HepG2 (cell line): ENCODE results near the gene MORF4L1. TPM values are rescaled to one million over a fixed set of nuclear protein-coding genes. Genes with fewer than 3 reads are reported as not detected.

Experiments
- ATAC-seq: fragments of 200-7000 bp; cut with Tn5 transposase; 3 replicates; pipeline ENCODE4 v1.9.1; 2020; ENCODE audit warnings: mild to moderate bottlenecking, moderate library complexity
- BruUV-seq: library from RNA; stranded (reverse); fragments of 400-500 nt; replicated peaks from 2 replicates; lab custom pipeline; 2021; lab: Mats Ljungman, UMichigan
- CTCF ChIA-PET: fragments of 300-600 bp; formaldehyde crosslinking; extraction: SDS; loops from one replicate; lab custom pipeline; 2021; ENCODE audit warnings: low total read pairs, inconsistent platforms, low intra/inter-chr PET ratio; lab: Yijun Ruan, JAX
- POLR2A ChIA-PET: fragments of 350-600 bp; sonication (Branson Sonifier 250); formaldehyde crosslinking; loops from one replicate; lab custom pipeline; 2020; ENCODE audit warnings: antibody characterized with exemption, inconsistent platforms; lab: Yijun Ruan, JAX
- DNase-seq: peaks from one replicate; pipeline ENCODE4 v3.0.0-alpha.2; 2015; ENCODE audit warnings: low spot score
- FAIRE-seq: peaks from 3 replicates; lab custom pipeline; 2011; peaks lifted over from hg19 to GRCh38; lab: Jason Lieb, UNC
- H2AFZ ChIP-seq: one replicate; pipeline ENCODE4 v1.6.1; 2011; ENCODE audit warnings: low read length, inconsistent platforms
- H3K27ac ChIP-seq: fragments of 300-600 bp; 3 replicates; pipeline ENCODE4 v1.8.0; 2011; ENCODE audit warnings: mixed run types, mild to moderate bottlenecking, mixed read lengths, low read length, inconsistent platforms; ENCODE audit not compliant: insufficient read depth; ENCODE audit errors: extremely low read length
- H3K27me3 ChIP-seq, 2 experiments: fragments of 200-600 bp in 1 of 2; 2 replicates in 1 of 2; 3 replicates in 1 of 2; pipeline versions ENCODE4 v1.6.0 to v1.8.0; 2011; ENCODE audit warnings: low read length in 2 of 2, mild to moderate bottlenecking in 2 of 2, moderate library complexity in 2 of 2, inconsistent platforms in 1 of 2; ENCODE audit not compliant: insufficient read depth in 2 of 2, control insufficient read depth in 1 of 2
- H3K36me3 ChIP-seq, 2 experiments: fragments of 200-600 bp in 1 of 2; replicated peaks in 1 of 2; 2 replicates in 1 of 2; 3 replicates in 1 of 2; pipeline versions ENCODE4 v1.5.1 to v1.8.0; 2011; ENCODE audit warnings: low read length in 2 of 2, inconsistent platforms in 1 of 2; ENCODE audit not compliant: insufficient read depth in 2 of 2, control insufficient read depth in 1 of 2
- H3K4me1 ChIP-seq: 2 replicates; pipeline ENCODE4 v1.5.1; 2012; ENCODE audit warnings: low read length, inconsistent platforms; ENCODE audit not compliant: insufficient read depth
- H3K4me2 ChIP-seq: 2 replicates; pipeline ENCODE4 v1.6.0; 2011; ENCODE audit warnings: low read depth, low read length, inconsistent platforms
- H3K4me3 ChIP-seq, 3 experiments: fragments of 200-600 bp in 1 of 3; sonication (generic), shearing (Covaris generic) in 1 of 3; replicated peaks in 1 of 3; 2 replicates each; pipeline ENCODE4 v1.5.1; 2011 to 2016; ENCODE audit warnings: low read length in 3 of 3, inconsistent platforms in 2 of 3, low read depth in 2 of 3, mild to moderate bottlenecking in 2 of 3, control low read depth in 1 of 3, mixed read lengths in 1 of 3; ENCODE audit not compliant: insufficient read depth in 1 of 3
- H3K79me2 ChIP-seq: one replicate; pipeline ENCODE4 v1.6.1; 2011; ENCODE audit warnings: low read length, inconsistent platforms; ENCODE audit not compliant: insufficient read depth
- H3K9ac ChIP-seq: 2 replicates; pipeline ENCODE4 v1.6.0; 2011; ENCODE audit warnings: mild to moderate bottlenecking, low read depth, low read length, inconsistent platforms; ENCODE audit not compliant: insufficient read depth
- H3K9me3 ChIP-seq: 2 replicates; pipeline ENCODE4 v1.5.1; 2012; ENCODE audit warnings: mild to moderate bottlenecking, low read length
- H4K20me1 ChIP-seq: 2 replicates; pipeline ENCODE4 v1.6.0; 2011; ENCODE audit warnings: inconsistent platforms, mild to moderate bottlenecking, low read length, moderate library complexity; ENCODE audit not compliant: insufficient read depth
- AGO2 ChIP-seq: fragments of 200-400 bp; formaldehyde crosslinking; optimal IDR thresholded peaks from 2 replicates; pipeline ENCODE3; 2017; ENCODE audit warnings: mild to moderate bottlenecking, low read depth, low read length, moderate library complexity
- ARID5B ChIP-seq: IDR thresholded peaks from 2 replicates; pipeline ENCODE4 v1.4.0; 2020; ENCODE audit warnings: mild to moderate bottlenecking, missing genetic modification reagents
- ATF1 ChIP-seq: IDR thresholded peaks from 2 replicates; pipeline ENCODE4 v1.6.1; 2016; ENCODE audit warnings: mild to moderate bottlenecking, control low read depth
- ATF5 ChIP-seq: sonication (generic); formaldehyde crosslinking; IDR thresholded peaks from 2 replicates; pipeline ENCODE4 v1.4.0; 2020; ENCODE audit warnings: mild to moderate bottlenecking, low read depth, missing genetic modification reagents
- DR1 ChIP-seq: sonication (generic); formaldehyde crosslinking; IDR thresholded peaks from 2 replicates; pipeline ENCODE4 v1.8.0; 2021; ENCODE audit warnings: mild to moderate bottlenecking, missing genetic modification reagents, inconsistent platforms
- MATR3 ChIP-seq: sonication (generic); formaldehyde crosslinking; IDR thresholded peaks from 2 replicates; pipeline ENCODE4 v1.4.0; 2020; ENCODE audit warnings: missing genetic modification reagents
- POLR2A ChIP-seq, 2 experiments: IDR thresholded peaks; 2 replicates each; pipeline ENCODE4 v1.6.1; 2011; ENCODE audit warnings: low read depth in 2 of 2, low read length in 2 of 2, mild to moderate bottlenecking in 1 of 2, moderate library complexity in 1 of 2; ENCODE audit not compliant: insufficient read depth in 1 of 2
- POLR2G ChIP-seq: fragments of 200-400 bp; formaldehyde crosslinking; IDR thresholded peaks from 2 replicates; pipeline ENCODE4 v1.6.1; 2018; ENCODE audit warnings: mild to moderate bottlenecking, low read depth, low read length, moderate library complexity
- RAD51 ChIP-seq: fragments of 450-650 bp; IDR thresholded peaks from 2 replicates; pipeline ENCODE4 v1.6.1; 2016; ENCODE audit warnings: borderline replicate concordance
- RFX3 ChIP-seq: IDR thresholded peaks from 2 replicates; pipeline ENCODE4 v1.6.1; 2016; ENCODE audit warnings: missing biosample characterization, missing genetic modification reagents
- TEAD3 ChIP-seq: optimal IDR thresholded peaks from 2 replicates; pipeline ENCODE3; 2016; ENCODE audit warnings: borderline replicate concordance
- ZNF263 ChIP-seq: sonication (generic); formaldehyde crosslinking; IDR thresholded peaks from 2 replicates; pipeline ENCODE4 v1.4.0; 2020; ENCODE audit warnings: missing genetic modification reagents
- ZNF558 ChIP-seq: sonication (generic); formaldehyde crosslinking; IDR thresholded peaks from 2 replicates; pipeline ENCODE4 v1.9.0; 2022; ENCODE audit warnings: mild to moderate bottlenecking, missing genetic modification reagents, borderline replicate concordance
- ZNF605 ChIP-seq: sonication (generic); formaldehyde crosslinking; IDR thresholded peaks from 2 replicates; pipeline ENCODE4 v1.8.0; 2022; ENCODE audit warnings: mild to moderate bottlenecking, missing genetic modification reagents
- ZNF720 ChIP-seq: sonication (generic); formaldehyde crosslinking; IDR thresholded peaks from 2 replicates; pipeline ENCODE4 v1.4.0; 2020; ENCODE audit warnings: missing genetic modification reagents
- WGBS: methylation state at CpG from one replicate; pipeline ENCODE4 v1.1.6; 2017; ENCODE audit warnings: low lambda C conversion rate; 5-methylcytosine and 5-hydroxymethylcytosine counted together
- in situ Hi-C: cut with HindIII; loops from 2 replicates; pipeline ENCODE4 v1.10.0; 2017; ENCODE audit warnings: low pct_unique_long_range_greater_than_20kb; ENCODE audit not compliant: extremely low pct_ligation_motif_present
- intact Hi-C: fragments of 100-400 bp; cut with micrococcal nuclease; formaldehyde crosslinking; loops from one replicate; pipeline ENCODE4 v1.10.0; 2022; ENCODE audit not compliant: unreplicated experiment
- polyA plus RNA-seq, 8 experiments: library from polyadenylated mRNA; depleted of rRNA in 3 of 8; stranded (reverse) in 7 of 8; unstranded in 1 of 8; fragments of >200 nt; fragmentation: Illumina TruSeq in 4 of 8; extraction: Trizol in 4 of 8; gene quantifications; 2 replicates each; pipeline versions ENCODE4 v1.2.1 to v1.2.3, GENCODE V29; 2011 to 2016; ENCODE audit warnings: low read depth in 4 of 8, missing spikeins in 1 of 8, mixed read lengths in 1 of 8; ENCODE audit not compliant: insufficient read depth in 1 of 8
- total RNA-seq, 5 experiments: library from RNA; depleted of rRNA; stranded (reverse); fragments of >200 nt; fragmentation: Illumina TruSeq; extraction: Trizol; gene quantifications; 2 replicates each; pipeline ENCODE4 v1.2.3, GENCODE V29; 2016; ENCODE audit warnings: low read depth in 1 of 5

MORF4L1 gene
- total and polyA plus RNA-seq, 2 of the 13 experiments (the other 11 are each of a cell fraction or from before 2014, with no cell fraction given): 218 to 219 TPM

GRCh38 chr15:78928616-78929093, 56.0 kb downstream of the MORF4L1 start:
- H3K4me3 ChIP-seq: no peak overlapping the region
- no peaks in the 10 kb centered on the region for H3K27me3 ChIP-seq
- FAIRE-seq: no peak
- in situ Hi-C loops: no loop called here
- H3K9me3 ChIP-seq: no peaks in the 10 kb centered on the region
- no peaks in the 10 kb centered on the region for H3K4me1 ChIP-seq
- no peaks in the 10 kb centered on the region for H4K20me1 ChIP-seq
- WGBS: 98% methylated on average over 14 of the region's 14 CpGs
- H2AFZ ChIP-seq: no peak overlapping the region
- no peak for ATAC-seq
- TF ChIP-seq TEAD3 (CRISPR knock-in tag): no peak
- TF ChIP-seq AGO2: peak; percentile 54
- BruUV-seq: no TSS peak
- no peak for DNase-seq
- H3K4me2 ChIP-seq: no peak overlapping the region
- no peaks in the 10 kb centered on the region for H3K79me2 ChIP-seq
- no peak overlapping the region for H3K27ac ChIP-seq
- CTCF ChIA-PET: no interaction called here
- intact Hi-C loops: no loop called here
- peaks cover 30 to 75% of the 10 kb centered on the region in 2 experiments; a peak in 4 of 5 replicates for H3K36me3 ChIP-seq
- POLR2A ChIA-PET: no interaction called here
- H3K9ac ChIP-seq: no peak overlapping the region

GRCh38 chr15:78929536-78930264, 57.0 kb downstream of the MORF4L1 start:
- H4K20me1 ChIP-seq: no peaks in the 10 kb centered on the region
- no peaks in the 10 kb centered on the region for H3K9me3 ChIP-seq
- ATAC-seq (no peak; the same call in 2 of the 3 replicates), FAIRE-seq (no peak), DNase-seq (no peak)
- H2AFZ ChIP-seq: no peak overlapping the region
- WGBS: 80% methylated on average over 6 of the region's 16 CpGs
- no peak overlapping the region for H3K4me3 ChIP-seq
- intact Hi-C loops (no loop called here), in situ Hi-C loops (no loop called here)
- H3K79me2 ChIP-seq: no peaks in the 10 kb centered on the region
- peaks cover 35 to 81% of the 10 kb centered on the region in 2 experiments for H3K36me3 ChIP-seq
- POLR2A ChIA-PET: interaction anchor here (1.2 to 1.6 kb wide), 3 partner anchors 13 to 68 kb away, joined by 3 to 6 read pairs (median 3); partner anchors contain the start of gene CTSH
- H3K27ac ChIP-seq: no peak overlapping the region
- CTCF ChIA-PET: no interaction called here
- no peaks in the 10 kb centered on the region for H3K27me3 ChIP-seq
- no peaks in the 10 kb centered on the region for H3K4me1 ChIP-seq
- no peak overlapping the region for H3K9ac ChIP-seq
- BruUV-seq: no TSS peak
- H3K4me2 ChIP-seq: no peak overlapping the region
- no peak for TF ChIP-seq DR1
- TF ChIP-seq ZNF720 (CRISPR knock-in tag): no peak
- TF ChIP-seq MATR3 (CRISPR knock-in tag): no peak
- no peak for TF ChIP-seq ZNF263 (CRISPR knock-in tag)
- no peak for TF ChIP-seq RAD51
- TF ChIP-seq ZNF605 (CRISPR knock-in tag): no peak
- no peak for TF ChIP-seq ATF1 (CRISPR knock-in tag)
- peak; percentile 33; the same call in 1 of the 2 replicates for TF ChIP-seq POLR2G
- TF ChIP-seq RFX3 (CRISPR knock-in tag): no peak
- no peak for TF ChIP-seq ARID5B
- no peak for TF ChIP-seq ATF5 (CRISPR knock-in tag)
- TF ChIP-seq POLR2A (IDR thresholded peaks at IDR 0.05; ENCODE audit: insufficient read depth in 1 of 2, low read depth in 2 of 2, low read length in 2 of 2): peak in 1 of 2 experiments; percentile 31; a peak in 1 of 4 replicates
- no peak for TF ChIP-seq ZNF558 (CRISPR knock-in tag)
